A172 (cell line): ENCODE results near the gene TTC19. TPM values are rescaled to one million over a fixed set of nuclear protein-coding genes. Genes with fewer than 3 reads are reported as not detected.
"Not testable (repeated sequence)": the region's sequence is repeated elsewhere in the genome, so short reads cannot be mapped to it uniquely, and the experiment has no call there.

ENCODE experiments used
- DNase-seq: peaks from one replicate; pipeline ENCODE4 v3.0.0-alpha.2; 2015; ENCODE audit warnings: low spot score
- total RNA-seq: library from RNA; depleted of rRNA; stranded (reverse); fragments of >200 nt; shearing (Covaris generic); gene quantifications from 2 replicates; pipeline ENCODE4 v1.2.3, GENCODE V29; 2014

The TTC19 gene
- total RNA-seq, 1 experiment from 2014 or later, result 74.9 TPM

- DNase-seq, result peak; percentile 95
Observed at GRCh38 chr17:16027708-16028584, 28.3 kb downstream of the TTC19 start.

- DNase-seq, result no peak
Observed at GRCh38 chr17:16033729-16034349, 34.2 kb downstream of the TTC19 start.

GRCh38 chr17:16036261-16036660 is 36.6 kb downstream of the TTC19 start:
- DNase-seq, result no peak

GRCh38 chr17:16037636-16038035 is 38.0 kb downstream of the TTC19 start:
- no peak for DNase-seq

- DNase-seq, result peak; percentile 11
Observed at GRCh38 chr17:16040710-16041251, 41.2 kb downstream of the TTC19 start.

- DNase-seq, result no peak
Observed at GRCh38 chr17:16044487-16044886, 44.9 kb downstream of the TTC19 start.

GRCh38 chr17:16046966-16047365 is 47.3 kb downstream of the TTC19 start:
- DNase-seq, result no peak

- no peak for DNase-seq
Observed at GRCh38 chr17:16048811-16049449, 49.3 kb downstream of the TTC19 start.

GRCh38 chr17:16050844-16051243 is 51.2 kb downstream of the TTC19 start:
- DNase-seq, result no peak

GRCh38 chr17:16052486-16052885 is 52.9 kb downstream of the TTC19 start:
- no peak for DNase-seq

GRCh38 chr17:16055139-16055538 is 55.5 kb downstream of the TTC19 start:
- DNase-seq, result not testable (repeated sequence)

GRCh38 chr17:16061631-16062030 is 62.0 kb downstream of the TTC19 start:
- no peak for DNase-seq

- DNase-seq, result no peak
Observed at GRCh38 chr17:16066125-16066524, 66.5 kb downstream of the TTC19 start.

- DNase-seq, result no peak
Observed at GRCh38 chr17:16068323-16068722, 68.7 kb downstream of the TTC19 start.

GRCh38 chr17:16072031-16072430 is 72.4 kb downstream of the TTC19 start:
- DNase-seq, result no peak

- DNase-seq, result no peak
Observed at GRCh38 chr17:16073845-16074244, 74.2 kb downstream of the TTC19 start.

- no peak for DNase-seq
Observed at GRCh38 chr17:16074423-16074822, 74.8 kb downstream of the TTC19 start.

- DNase-seq, result no peak
Observed at GRCh38 chr17:16075949-16076348, 76.3 kb downstream of the TTC19 start.
